ENCODE measurements around the gene GCSH. TPM values are rescaled to one million over a fixed set of nuclear protein-coding genes. Genes with fewer than 3 reads are reported as not detected.

The GCSH gene
- total and polyA plus RNA-seq, 2 of the 13 experiments (the other 11 are each of a cell fraction or from before 2014, with no cell fraction given), result 35.9 to 103 TPM

GRCh38 chr16:81106826-81107503 is 10.8 kb upstream of the GCSH start (continued):
- TF ChIP-seq ZNF768 (CRISPR knock-in tag; IDR thresholded peaks at IDR 0.05), result no peak
- TF ChIP-seq ZNF577 (CRISPR knock-in tag; IDR thresholded peaks at IDR 0.05; ENCODE audit: borderline replicate concordance, low read depth), result no peak
- no peak for TF ChIP-seq ZFY (CRISPR knock-in tag; IDR thresholded peaks at IDR 0.05)
- no peak for TF ChIP-seq ZNF530 (CRISPR knock-in tag; IDR thresholded peaks at IDR 0.05; ENCODE audit: low read depth)
- no peak for TF ChIP-seq BHLHE40 (IDR thresholded peaks at IDR 0.05; ENCODE audit: low read length)
- TF ChIP-seq TRIM22 (IDR thresholded peaks at IDR 0.05), result no peak
- 0 out of 2 replicates have a peak, but pooled peaks have one; percentile 30 for TF ChIP-seq ZFP90 (CRISPR knock-in tag; IDR thresholded peaks at IDR 0.05; ENCODE audit: borderline replicate concordance)
- TF ChIP-seq LCORL (IDR thresholded peaks at IDR 0.05), result no peak
- 0 out of 2 replicates have a peak, but pooled peaks have one; percentile 33 for TF ChIP-seq LCORL (CRISPR knock-in tag; IDR thresholded peaks at IDR 0.05)
- TF ChIP-seq, protein P1, sequence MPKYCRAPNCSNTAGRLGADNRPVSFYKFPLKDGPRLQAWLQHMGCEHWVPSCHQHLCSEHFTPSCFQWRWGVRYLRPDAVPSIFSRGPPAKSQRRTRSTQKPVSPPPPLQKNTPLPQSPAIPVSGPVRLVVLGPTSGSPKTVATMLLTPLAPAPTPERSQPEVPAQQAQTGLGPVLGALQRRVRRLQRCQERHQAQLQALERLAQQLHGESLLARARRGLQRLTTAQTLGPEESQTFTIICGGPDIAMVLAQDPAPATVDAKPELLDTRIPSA (CRISPR knock-in tag; IDR thresholded peaks at IDR 0.05; ENCODE audit: borderline replicate concordance), result no peak
- no peak for TF ChIP-seq ZBTB42 (CRISPR knock-in tag; IDR thresholded peaks at IDR 0.05)
- TF ChIP-seq ZNF615 (CRISPR knock-in tag; IDR thresholded peaks at IDR 0.05; ENCODE audit: borderline replicate concordance), result no peak
- no peak for TF ChIP-seq MTF1 (CRISPR knock-in tag; IDR thresholded peaks at IDR 0.05)
- 0 out of 2 replicates have a peak, but pooled peaks have one; percentile 20 for TF ChIP-seq ZNF614 (CRISPR knock-in tag; IDR thresholded peaks at IDR 0.05; ENCODE audit: borderline replicate concordance)
- TF ChIP-seq, protein P2, sequence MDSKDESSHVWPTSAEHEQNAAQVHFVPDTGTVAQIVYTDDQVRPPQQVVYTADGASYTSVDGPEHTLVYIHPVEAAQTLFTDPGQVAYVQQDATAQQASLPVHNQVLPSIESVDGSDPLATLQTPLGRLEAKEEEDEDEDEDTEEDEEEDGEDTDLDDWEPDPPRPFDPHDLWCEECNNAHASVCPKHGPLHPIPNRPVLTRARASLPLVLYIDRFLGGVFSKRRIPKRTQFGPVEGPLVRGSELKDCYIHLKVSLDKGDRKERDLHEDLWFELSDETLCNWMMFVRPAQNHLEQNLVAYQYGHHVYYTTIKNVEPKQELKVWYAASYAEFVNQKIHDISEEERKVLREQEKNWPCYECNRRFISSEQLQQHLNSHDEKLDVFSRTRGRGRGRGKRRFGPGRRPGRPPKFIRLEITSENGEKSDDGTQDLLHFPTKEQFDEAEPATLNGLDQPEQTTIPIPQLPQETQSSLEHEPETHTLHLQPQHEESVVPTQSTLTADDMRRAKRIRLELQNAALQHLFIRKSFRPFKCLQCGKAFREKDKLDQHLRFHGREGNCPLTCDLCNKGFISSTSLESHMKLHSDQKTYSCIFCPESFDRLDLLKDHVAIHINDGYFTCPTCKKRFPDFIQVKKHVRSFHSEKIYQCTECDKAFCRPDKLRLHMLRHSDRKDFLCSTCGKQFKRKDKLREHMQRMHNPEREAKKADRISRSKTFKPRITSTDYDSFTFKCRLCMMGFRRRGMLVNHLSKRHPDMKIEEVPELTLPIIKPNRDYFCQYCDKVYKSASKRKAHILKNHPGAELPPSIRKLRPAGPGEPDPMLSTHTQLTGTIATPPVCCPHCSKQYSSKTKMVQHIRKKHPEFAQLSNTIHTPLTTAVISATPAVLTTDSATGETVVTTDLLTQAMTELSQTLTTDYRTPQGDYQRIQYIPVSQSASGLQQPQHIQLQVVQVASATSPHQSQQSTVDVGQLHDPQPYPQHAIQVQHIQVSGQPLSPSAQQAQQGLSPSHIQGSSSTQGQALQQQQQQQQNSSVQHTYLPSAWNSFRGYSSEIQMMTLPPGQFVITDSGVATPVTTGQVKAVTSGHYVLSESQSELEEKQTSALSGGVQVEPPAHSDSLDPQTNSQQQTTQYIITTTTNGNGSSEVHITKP (CRISPR knock-in tag; IDR thresholded peaks at IDR 0.05; ENCODE audit: low read depth), result no peak
- TF ChIP-seq ZNF501 (CRISPR knock-in tag; IDR thresholded peaks at IDR 0.05), result no peak; the same call in 1 of the 2 replicates
- TF ChIP-seq ZNF589 (CRISPR knock-in tag; conservative IDR thresholded peaks at IDR 0.05), result no peak
- TF ChIP-seq, protein P3, sequence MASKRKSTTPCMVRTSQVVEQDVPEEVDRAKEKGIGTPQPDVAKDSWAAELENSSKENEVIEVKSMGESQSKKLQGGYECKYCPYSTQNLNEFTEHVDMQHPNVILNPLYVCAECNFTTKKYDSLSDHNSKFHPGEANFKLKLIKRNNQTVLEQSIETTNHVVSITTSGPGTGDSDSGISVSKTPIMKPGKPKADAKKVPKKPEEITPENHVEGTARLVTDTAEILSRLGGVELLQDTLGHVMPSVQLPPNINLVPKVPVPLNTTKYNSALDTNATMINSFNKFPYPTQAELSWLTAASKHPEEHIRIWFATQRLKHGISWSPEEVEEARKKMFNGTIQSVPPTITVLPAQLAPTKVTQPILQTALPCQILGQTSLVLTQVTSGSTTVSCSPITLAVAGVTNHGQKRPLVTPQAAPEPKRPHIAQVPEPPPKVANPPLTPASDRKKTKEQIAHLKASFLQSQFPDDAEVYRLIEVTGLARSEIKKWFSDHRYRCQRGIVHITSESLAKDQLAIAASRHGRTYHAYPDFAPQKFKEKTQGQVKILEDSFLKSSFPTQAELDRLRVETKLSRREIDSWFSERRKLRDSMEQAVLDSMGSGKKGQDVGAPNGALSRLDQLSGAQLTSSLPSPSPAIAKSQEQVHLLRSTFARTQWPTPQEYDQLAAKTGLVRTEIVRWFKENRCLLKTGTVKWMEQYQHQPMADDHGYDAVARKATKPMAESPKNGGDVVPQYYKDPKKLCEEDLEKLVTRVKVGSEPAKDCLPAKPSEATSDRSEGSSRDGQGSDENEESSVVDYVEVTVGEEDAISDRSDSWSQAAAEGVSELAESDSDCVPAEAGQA (IDR thresholded peaks at IDR 0.05; ENCODE audit: low read depth), result no peak
- TF ChIP-seq, protein P3 (CRISPR knock-in tag; IDR thresholded peaks at IDR 0.05; ENCODE audit: borderline replicate concordance), result no peak
